GM03348 (cell line): ENCODE results near the gene CELF5.

Experiments used
- DNase-seq: peaks from one replicate; pipeline ENCODE4 v3.0.0; 2012; ENCODE audit warnings: low spot score

The CELF5 gene

GRCh38 chr19:3224346-3225168, at the start of gene CELF5:
TSS of gene CELF5 (plus strand) at chr19:3224661. CDS start at chr19:3224740, 79 bp downstream.
- peak; percentile 95 for DNase-seq

- no peak for DNase-seq
Measured at GRCh38 chr19:3175781-3176714, 48.4 kb upstream of the CELF5 start.

GRCh38 chr19:3176715-3177501, 47.6 kb upstream of the CELF5 start:
- DNase-seq, result peak; percentile 79

DNA sequence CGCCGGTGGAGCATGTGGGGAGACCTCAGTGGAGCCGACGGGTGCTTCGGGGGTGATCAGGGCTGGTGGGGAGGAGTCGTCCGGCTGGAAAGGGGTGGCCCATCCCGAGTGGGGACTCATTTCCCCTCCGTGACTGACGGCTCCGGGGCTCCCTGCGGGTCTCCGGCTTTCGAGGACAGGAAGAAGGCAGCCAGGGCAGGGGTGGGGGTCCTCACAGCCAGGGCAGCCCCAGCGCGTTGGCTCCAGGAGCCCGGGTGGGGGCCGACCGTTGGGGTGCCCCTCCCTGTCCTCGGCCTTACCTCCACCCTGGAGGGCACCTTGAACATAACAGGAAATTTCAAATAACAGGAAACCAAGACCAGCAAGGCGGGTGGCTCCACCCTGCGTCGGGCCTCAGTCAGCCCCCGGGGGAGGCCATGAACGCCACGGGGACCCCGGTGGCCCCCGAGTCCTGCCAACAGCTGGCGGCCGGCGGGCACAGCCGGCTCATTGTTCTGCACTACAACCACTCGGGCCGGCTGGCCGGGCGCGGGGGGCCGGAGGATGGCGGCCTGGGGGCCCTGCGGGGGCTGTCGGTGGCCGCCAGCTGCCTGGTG, 46.0 kb upstream of the CELF5 start, which contains the start of gene S1PR4:
TSS of gene S1PR4 (plus strand) at position 393 of the 596 bp plus-strand sequence. CDS start at position 417, 24 bp downstream.
- no peak for DNase-seq

DNA sequence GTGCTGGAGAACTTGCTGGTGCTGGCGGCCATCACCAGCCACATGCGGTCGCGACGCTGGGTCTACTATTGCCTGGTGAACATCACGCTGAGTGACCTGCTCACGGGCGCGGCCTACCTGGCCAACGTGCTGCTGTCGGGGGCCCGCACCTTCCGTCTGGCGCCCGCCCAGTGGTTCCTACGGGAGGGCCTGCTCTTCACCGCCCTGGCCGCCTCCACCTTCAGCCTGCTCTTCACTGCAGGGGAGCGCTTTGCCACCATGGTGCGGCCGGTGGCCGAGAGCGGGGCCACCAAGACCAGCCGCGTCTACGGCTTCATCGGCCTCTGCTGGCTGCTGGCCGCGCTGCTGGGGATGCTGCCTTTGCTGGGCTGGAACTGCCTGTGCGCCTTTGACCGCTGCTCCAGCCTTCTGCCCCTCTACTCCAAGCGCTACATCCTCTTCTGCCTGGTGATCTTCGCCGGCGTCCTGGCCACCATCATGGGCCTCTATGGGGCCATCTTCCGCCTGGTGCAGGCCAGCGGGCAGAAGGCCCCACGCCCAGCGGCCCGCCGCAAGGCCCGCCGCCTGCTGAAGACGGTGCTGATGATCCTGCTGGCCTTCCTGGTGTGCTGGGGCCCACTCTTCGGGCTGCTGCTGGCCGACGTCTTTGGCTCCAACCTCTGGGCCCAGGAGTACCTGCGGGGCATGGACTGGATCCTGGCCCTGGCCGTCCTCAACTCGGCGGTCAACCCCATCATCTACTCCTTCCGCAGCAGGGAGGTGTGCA, 45.3 kb upstream of the CELF5 start:
- DNase-seq, result no peak

DNA sequence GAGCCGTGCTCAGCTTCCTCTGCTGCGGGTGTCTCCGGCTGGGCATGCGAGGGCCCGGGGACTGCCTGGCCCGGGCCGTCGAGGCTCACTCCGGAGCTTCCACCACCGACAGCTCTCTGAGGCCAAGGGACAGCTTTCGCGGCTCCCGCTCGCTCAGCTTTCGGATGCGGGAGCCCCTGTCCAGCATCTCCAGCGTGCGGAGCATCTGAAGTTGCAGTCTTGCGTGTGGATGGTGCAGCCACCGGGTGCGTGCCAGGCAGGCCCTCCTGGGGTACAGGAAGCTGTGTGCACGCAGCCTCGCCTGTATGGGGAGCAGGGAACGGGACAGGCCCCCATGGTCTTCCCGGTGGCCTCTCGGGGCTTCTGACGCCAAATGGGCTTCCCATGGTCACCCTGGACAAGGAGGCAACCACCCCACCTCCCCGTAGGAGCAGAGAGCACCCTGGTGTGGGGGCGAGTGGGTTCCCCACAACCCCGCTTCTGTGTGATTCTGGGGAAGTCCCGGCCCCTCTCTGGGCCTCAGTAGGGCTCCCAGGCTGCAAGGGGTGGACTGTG, 44.6 kb upstream of the CELF5 start:
- DNase-seq, result no peak

- no peak for DNase-seq
Measured at GRCh38 chr19:3183721-3184641, 40.5 kb upstream of the CELF5 start.

GRCh38 chr19:3184847-3185460, 39.5 kb upstream of the CELF5 start:
- DNase-seq, result peak; percentile 68

GRCh38 chr19:3185461-3186159, 38.9 kb upstream of the CELF5 start, which contains the start of gene NCLN:
TSS of gene NCLN (plus strand) at chr19:3185930. CDS start at chr19:3186031, 101 bp downstream.
- DNase-seq, result peak; percentile 97

GRCh38 chr19:3186160-3186688, 38.2 kb upstream of the CELF5 start:
- DNase-seq, result no peak

- DNase-seq, result no peak
Measured at GRCh38 chr19:3186891-3187661, 37.4 kb upstream of the CELF5 start.

- no peak for DNase-seq
Measured at GRCh38 chr19:3187662-3188511, 36.6 kb upstream of the CELF5 start.

GRCh38 chr19:3188627-3189596, 35.5 kb upstream of the CELF5 start:
- DNase-seq, result no peak

DNA sequence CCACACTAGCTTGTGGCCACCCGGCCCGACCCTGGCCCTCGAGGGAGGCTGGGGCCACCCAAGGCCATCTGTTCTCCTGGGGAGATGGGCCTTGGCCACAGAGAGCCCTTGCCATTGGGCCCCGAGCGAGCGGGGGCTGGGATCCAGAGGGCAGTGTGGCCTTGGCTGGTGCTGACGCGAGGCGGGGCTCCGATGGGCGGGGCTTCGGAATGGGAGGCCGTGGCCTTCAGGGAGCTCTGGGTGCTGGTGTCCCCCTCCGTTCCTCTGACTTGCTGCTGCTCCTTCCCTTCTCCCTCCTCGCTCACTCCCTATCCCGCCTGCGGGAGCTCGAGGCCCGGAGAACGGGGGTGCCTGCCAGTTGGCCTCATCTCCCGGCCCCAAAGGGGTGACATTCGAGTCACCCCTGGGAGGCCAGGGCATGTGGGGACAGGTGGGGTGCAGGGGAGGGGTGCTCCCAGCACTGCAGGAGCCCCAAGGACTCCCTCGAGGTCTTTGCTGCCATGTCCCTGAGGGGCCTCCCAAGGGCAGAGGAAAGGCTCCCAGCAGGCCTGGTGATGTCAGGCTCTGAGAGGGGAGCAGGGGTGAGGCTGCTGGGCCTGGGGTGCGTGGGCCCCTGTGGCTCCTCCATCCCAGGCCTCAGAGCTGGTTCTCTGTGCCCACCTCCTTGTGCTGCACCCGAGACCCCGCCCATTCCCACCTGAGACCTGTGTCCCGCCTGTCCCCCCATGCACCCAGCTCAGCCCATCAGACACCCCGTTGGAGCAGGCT, 34.6 kb upstream of the CELF5 start:
- no peak for DNase-seq
